Stomach (tissue), 9 donors: ENCODE results near the gene FXR2. TPM values are rescaled to one million over a fixed set of nuclear protein-coding genes. Genes with fewer than 3 reads are reported as not detected.

Experiments
- DNase-seq, 2 donors: peaks; one replicate each; pipeline versions ENCODE4 v3.0.0 to v3.0.0-alpha.2; 2013 to 2019
- H3K27ac ChIP-seq, 5 donors: fragments of 200-600 bp in 4 of 5; sonication (generic) in 4 of 5; one replicate each; pipeline ENCODE4 v1.5.1; 2013 to 2019; ENCODE audit warnings: mild to moderate bottlenecking in 1 of 5, moderate library complexity in 1 of 5
- H3K27me3 ChIP-seq, 3 donors: fragments of 200-600 bp; sonication (generic); one replicate each; pipeline ENCODE4 v1.5.1; 2017 to 2019; ENCODE audit warnings: mixed run types in 1 of 3
- H3K36me3 ChIP-seq, 4 donors: fragments of 200-600 bp; sonication (generic); 1 replicate in 3 of 4; 2 replicates in 1 of 4; pipeline ENCODE4 v1.5.1; 2016 to 2019
- H3K4me1 ChIP-seq, 4 donors: fragments of 200-600 bp; sonication (generic); one replicate each; pipeline ENCODE4 v1.5.1; 2016 to 2019
- H3K4me3 ChIP-seq, 4 donors: fragments of 200-600 bp; sonication (generic) in 3 of 4; one replicate each; pipeline ENCODE4 v1.5.1; 2016 to 2019; ENCODE audit warnings: mild to moderate bottlenecking in 1 of 4
- H3K9me3 ChIP-seq, 4 donors: fragments of 200-600 bp; sonication (generic); one replicate each; pipeline ENCODE4 v1.5.1; 2016 to 2019
- EP300 ChIP-seq: sonication (generic); formaldehyde crosslinking; IDR thresholded peaks from one replicate; pipeline ENCODE4 v1.6.1; 2017; ENCODE audit warnings: antibody characterized with exemption
- POLR2A ChIP-seq, 4 donors: fragments of 450-650 bp; IDR thresholded peaks; one replicate each; pipeline ENCODE4 v1.6.1; 2016; ENCODE audit warnings: antibody characterized with exemption in 4 of 4, control low read depth in 2 of 4, mild to moderate bottlenecking in 1 of 4, moderate library complexity in 1 of 4
- POLR2AphosphoS5 ChIP-seq, 3 donors: sonication (generic); formaldehyde crosslinking; IDR thresholded peaks; one replicate each; pipeline ENCODE4 v1.6.1; 2016; ENCODE audit warnings: antibody characterized with exemption in 3 of 3
- WGBS, 5 donors: extraction: QIAGEN DNeasy Blood & Tissue Kit in 3 of 5; methylation state at CpG; one replicate each; pipeline versions ENCODE4 v1.1.5 to v1.1.7; 2013 to 2018; 5-methylcytosine and 5-hydroxymethylcytosine counted together
- intact Hi-C: fragments of 100-400 bp; cut with DNase I; formaldehyde crosslinking; loops from one replicate; pipeline ENCODE4 v1.15.1; 2023; ENCODE audit warnings: low total_unique reads
- polyA plus RNA-seq, 3 donors: library from polyadenylated mRNA; stranded (reverse); fragments of 200-250 nt; gene quantifications; one replicate each; pipeline ENCODE4 v1.2.3, GENCODE V29; 2013
- total RNA-seq, 5 donors: library from RNA; depleted of rRNA; stranded (reverse); fragments of >200 nt; gene quantifications; one replicate each; pipeline versions ENCODE4 v1.1.0 to v1.2.3, GENCODE V29; 2014 to 2016
- TF ChIP-seq, protein P1 (sequence below), 7 experiments: fragments of 450-650 bp in 4 of 7; fragments of 200-600 bp in 3 of 7; sonication (generic) in 3 of 7; IDR thresholded peaks; one replicate each; pipeline ENCODE4 v1.5.1; 2016 to 2019; ENCODE audit warnings: antibody characterized with exemption in 7 of 7, control low read depth in 2 of 7, mild to moderate bottlenecking in 1 of 7
- donor health status: healthy with polysubstance abuse.
- donor health status: Bipolar disorder and iron deficiency.
- donor health status: healthy.

FXR2 gene
- total and polyA plus RNA-seq, 8 donors, result 11.0 to 33.3 (median 23.3) TPM

DNA sequence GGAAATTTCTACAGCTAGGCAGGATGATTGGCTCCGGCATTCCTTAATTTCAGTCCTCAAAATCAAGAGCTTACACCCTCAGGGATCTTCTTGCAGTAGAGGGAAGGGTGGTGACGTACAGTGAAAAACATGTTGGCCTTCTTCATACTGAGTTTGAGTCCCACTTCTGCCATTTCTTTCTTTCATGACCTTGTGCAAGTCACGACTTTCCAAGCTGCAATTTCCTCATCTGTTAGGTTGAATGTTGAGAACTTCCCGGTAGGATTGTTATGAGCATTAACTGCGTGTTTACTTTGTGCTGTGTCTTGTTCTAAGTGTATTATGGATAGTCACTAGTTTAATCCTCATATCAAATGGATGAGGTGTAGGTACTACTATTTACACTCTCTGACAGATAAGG lies 45.1 kb downstream of the FXR2 start:
- H3K27me3 ChIP-seq, result no peaks in the 10 kb centered on the region
- H3K9me3 ChIP-seq, result no peaks in the 10 kb centered on the region
- WGBS, 5 donors, result 77 to 85% (median 84%) methylated on average over 5 of the region's 5 CpGs
- TF ChIP-seq POLR2AphosphoS5 (IDR thresholded peaks at IDR 0.05) (no peak), EP300 (no peak), POLR2A (IDR thresholded peaks at IDR 0.05) (no peak)
- TF ChIP-seq, protein P1, sequence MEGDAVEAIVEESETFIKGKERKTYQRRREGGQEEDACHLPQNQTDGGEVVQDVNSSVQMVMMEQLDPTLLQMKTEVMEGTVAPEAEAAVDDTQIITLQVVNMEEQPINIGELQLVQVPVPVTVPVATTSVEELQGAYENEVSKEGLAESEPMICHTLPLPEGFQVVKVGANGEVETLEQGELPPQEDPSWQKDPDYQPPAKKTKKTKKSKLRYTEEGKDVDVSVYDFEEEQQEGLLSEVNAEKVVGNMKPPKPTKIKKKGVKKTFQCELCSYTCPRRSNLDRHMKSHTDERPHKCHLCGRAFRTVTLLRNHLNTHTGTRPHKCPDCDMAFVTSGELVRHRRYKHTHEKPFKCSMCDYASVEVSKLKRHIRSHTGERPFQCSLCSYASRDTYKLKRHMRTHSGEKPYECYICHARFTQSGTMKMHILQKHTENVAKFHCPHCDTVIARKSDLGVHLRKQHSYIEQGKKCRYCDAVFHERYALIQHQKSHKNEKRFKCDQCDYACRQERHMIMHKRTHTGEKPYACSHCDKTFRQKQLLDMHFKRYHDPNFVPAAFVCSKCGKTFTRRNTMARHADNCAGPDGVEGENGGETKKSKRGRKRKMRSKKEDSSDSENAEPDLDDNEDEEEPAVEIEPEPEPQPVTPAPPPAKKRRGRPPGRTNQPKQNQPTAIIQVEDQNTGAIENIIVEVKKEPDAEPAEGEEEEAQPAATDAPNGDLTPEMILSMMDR (IDR thresholded peaks at IDR 0.05), result no peak
- intact Hi-C loops, result no loop called here
- no peak overlapping the region for H3K4me3 ChIP-seq
- H3K4me1 ChIP-seq, result peaks cover 9 to 26% (median 16%) of the 10 kb centered on the region in 4 donors
- peaks cover 39 to 79% (median 72%) of the 10 kb centered on the region in 4 donors for H3K36me3 ChIP-seq
- DNase-seq, result no peak
- no peak overlapping the region for H3K27ac ChIP-seq

DNA sequence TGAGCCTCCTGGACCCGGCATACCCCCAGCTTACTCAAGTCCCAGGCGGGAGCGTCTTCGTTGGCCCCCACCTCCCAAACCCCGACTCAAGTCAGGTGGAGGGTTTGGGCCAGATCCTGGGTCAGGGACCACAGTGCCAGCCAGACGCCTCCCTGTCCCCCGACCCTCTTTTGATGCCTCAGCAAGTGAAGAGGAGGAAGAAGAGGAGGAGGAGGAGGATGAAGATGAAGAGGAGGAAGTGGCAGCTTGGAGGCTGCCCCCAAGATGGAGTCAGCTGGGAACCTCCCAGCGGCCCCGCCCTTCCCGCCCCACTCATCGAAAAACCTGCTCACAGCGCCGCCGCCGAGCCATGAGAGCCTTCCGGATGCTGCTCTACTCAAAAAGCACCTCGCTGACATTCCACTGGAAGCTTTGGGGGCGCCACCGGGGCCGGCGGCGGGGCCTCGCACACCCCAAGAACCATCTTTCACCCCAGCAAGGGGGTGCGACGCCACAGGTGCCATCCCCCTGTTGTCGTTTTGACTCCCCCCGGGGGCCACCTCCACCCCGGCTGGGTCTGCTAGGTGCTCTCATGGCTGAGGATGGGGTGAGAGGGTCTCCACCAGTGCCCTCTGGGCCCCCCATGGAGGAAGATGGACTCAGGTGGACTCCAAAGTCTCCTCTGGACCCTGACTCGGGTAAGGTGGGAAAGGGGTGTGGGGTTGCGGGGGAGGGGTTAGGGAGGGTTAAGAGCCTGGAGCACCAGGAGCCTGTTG lies 51.4 kb downstream of the FXR2 start:
- DNase-seq, result no peak
- TF ChIP-seq, protein P1 (IDR thresholded peaks at IDR 0.05), result no peak
- TF ChIP-seq POLR2AphosphoS5 (IDR thresholded peaks at IDR 0.05) (no peak), POLR2A (IDR thresholded peaks at IDR 0.05) (no peak), EP300 (no peak)
- Histone ChIP-seq H3K9me3 (no peaks in the 10 kb centered on the region), H3K27me3 (no peaks in the 10 kb centered on the region), H3K27ac (peak overlapping the region in 2 of 5 donors; percentile 98 to 99), H3K4me1 (peaks cover 38 to 62% (median 58%) of the 10 kb centered on the region in 4 donors), H3K36me3 (peaks cover 41 to 51% (median 50%) of the 10 kb centered on the region in 4 donors), H3K4me3 (peak overlapping the region in 2 of 4 donors; percentile 67 to 99)
- WGBS, 5 donors, result 83 to 92% (median 87%) methylated on average over 26 to 30 of the region's 30 CpGs
- intact Hi-C loops, result no loop called here

DNA sequence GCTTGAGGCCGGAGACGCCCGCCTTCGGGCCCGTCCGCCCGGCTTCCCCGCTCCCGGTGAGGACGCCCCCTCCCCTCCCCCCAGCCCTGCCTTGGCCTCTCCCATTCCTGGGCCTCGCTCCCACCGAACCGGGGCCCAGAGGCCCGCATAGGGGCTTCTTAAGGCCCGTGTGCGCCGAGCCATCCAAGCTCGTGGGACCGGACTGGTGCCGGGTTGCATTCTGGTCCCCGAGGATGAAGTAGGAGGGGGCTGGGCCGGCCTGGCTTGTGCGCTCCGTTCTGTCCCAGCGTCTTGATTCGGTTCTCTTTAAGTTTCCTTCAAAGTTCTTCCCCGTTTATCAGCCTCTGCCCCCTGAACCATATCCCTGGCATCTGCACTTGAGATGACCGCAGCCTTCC lies 52.5 kb downstream of the FXR2 start:
- Histone ChIP-seq H3K9me3 (no peaks in the 10 kb centered on the region), H3K36me3 (peaks cover 36 to 43% (median 42%) of the 10 kb centered on the region in 4 donors), H3K4me3 (peak overlapping the region; percentile 67 to 99 (median 96)), H3K27me3 (no peaks in the 10 kb centered on the region), H3K27ac (peak overlapping the region; percentile 93 to 99 (median 97)), H3K4me1 (peaks cover 48 to 73% (median 69%) of the 10 kb centered on the region in 4 donors)
- 0 to 5% (median 1%) methylated on average over 2 to 28 of the region's 28 CpGs for WGBS, 5 donors
- no peak for DNase-seq
- intact Hi-C loops, result no loop called here
- TF ChIP-seq, protein P1 (IDR thresholded peaks at IDR 0.05), result no peak
- TF ChIP-seq POLR2AphosphoS5 (IDR thresholded peaks at IDR 0.05), result no peak
- TF ChIP-seq POLR2A (IDR thresholded peaks at IDR 0.05), result no peak
- TF ChIP-seq EP300, result no peak

DNA sequence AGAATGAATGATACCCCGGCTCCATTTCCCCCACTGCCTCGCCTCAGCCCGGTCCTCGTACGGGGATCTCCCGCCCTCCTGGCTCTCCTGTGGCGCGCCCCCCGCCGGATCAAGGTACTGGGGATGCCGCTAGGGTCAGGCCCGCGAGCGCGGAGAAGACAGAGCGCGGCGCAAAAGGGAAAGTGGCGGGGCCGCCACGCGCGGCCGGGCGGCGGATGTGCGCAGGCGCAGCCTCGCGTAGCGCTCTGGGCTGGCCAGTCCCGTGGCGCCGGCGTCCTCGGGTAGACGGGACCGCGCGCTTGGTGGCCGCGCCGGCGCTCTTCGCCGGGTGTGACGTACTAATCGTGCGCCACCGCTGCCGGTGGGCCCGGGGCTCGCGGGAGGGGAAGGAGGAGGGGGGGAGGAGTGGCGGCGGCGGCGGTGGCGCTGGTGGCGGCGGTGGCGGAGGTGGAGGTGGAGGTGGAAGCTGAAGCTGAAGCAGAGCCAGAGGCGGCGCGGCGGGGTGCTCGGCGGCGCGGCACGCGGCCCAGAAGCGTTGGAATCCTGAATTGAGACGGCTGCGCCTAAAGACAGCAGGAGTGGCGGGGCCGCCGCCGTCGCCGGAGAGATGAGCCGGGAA lies 53.0 kb downstream of the FXR2 start, which contains the start of gene SENP3:
SENP3 (plus strand) TSS at position 331 of the 619 bp plus-strand sequence. CDS start 1,158 bp downstream, outside the sequence.
- Histone ChIP-seq H3K9me3 (no peaks in the 10 kb centered on the region), H3K36me3 (peaks cover 32 to 38% (median 37%) of the 10 kb centered on the region in 4 donors), H3K27ac (peak within 1 kb of the TSS; percentile 93 to 99 (median 97)), H3K27me3 (no peaks in the 10 kb centered on the region), H3K4me1 (peaks cover 53 to 78% (median 74%) of the 10 kb centered on the region in 4 donors), H3K4me3 (peak within 1 kb of the TSS; percentile 67 to 99 (median 96))
- 0 to 1% (median 0%) methylated on average over 42 to 76 of the region's 82 CpGs for WGBS, 5 donors
- peak; percentile 92 to 98 for DNase-seq
- TF ChIP-seq, protein P1 (IDR thresholded peaks at IDR 0.05), result no peak
- TF ChIP-seq POLR2AphosphoS5 (IDR thresholded peaks at IDR 0.05), result peak in 2 of 3 donors; percentile 64 to 93
- intact Hi-C loops, result no loop called here
